Stimulated activated CD4-positive, alpha-beta T cell treated with anti-CD3 and anti-CD28 coated beads, Interleukin-12 subunit alpha, Interleukin-12 subunit beta, amount 100 ng/mL, for 4 hours (primary cell): ENCODE data around the gene ADAMTSL3.
"Not testable (repeated sequence)": the region's sequence is repeated elsewhere in the genome, so short reads cannot be mapped to it uniquely, and the experiment has no call there.

Experiments used
- DNase-seq: peaks from one replicate; pipeline ENCODE4 v3.0.0-alpha.2; 2020

Gene ADAMTSL3

GRCh38 chr15:84054544-84054943 is 400.6 kb downstream of the ADAMTSL3 start:
- not testable (repeated sequence) for DNase-seq

- no peak for DNase-seq
Observed at GRCh38 chr15:84057714-84058331, 403.9 kb downstream of the ADAMTSL3 start.

- not testable (repeated sequence) for DNase-seq
Observed at GRCh38 chr15:84063674-84064073, 409.8 kb downstream of the ADAMTSL3 start.

- not testable (repeated sequence) for DNase-seq
Observed at GRCh38 chr15:84068674-84069073, 414.8 kb downstream of the ADAMTSL3 start.

- DNase-seq: not testable (repeated sequence)
Observed at GRCh38 chr15:84078038-84078437, 424.1 kb downstream of the ADAMTSL3 start.

- DNase-seq: not testable (repeated sequence)
Observed at GRCh38 chr15:84079325-84079884, 425.5 kb downstream of the ADAMTSL3 start.

- peak; percentile 43 for DNase-seq
Observed at GRCh38 chr15:84079885-84080777, 426.2 kb downstream of the ADAMTSL3 start.

GRCh38 chr15:84080778-84081084 is 426.8 kb downstream of the ADAMTSL3 start:
- not testable (repeated sequence) for DNase-seq

- DNase-seq: no peak
Observed at GRCh38 chr15:84081391-84082168, 427.7 kb downstream of the ADAMTSL3 start.

- DNase-seq: no peak
Observed at GRCh38 chr15:84082739-84083138, 428.8 kb downstream of the ADAMTSL3 start.

GRCh38 chr15:84086071-84086470 is 432.1 kb downstream of the ADAMTSL3 start:
- not testable (repeated sequence) for DNase-seq
